GOT3 (cell line): ENCODE results near the gene ZSWIM7.
"Not testable (repeated sequence)": the region's sequence is repeated elsewhere in the genome, so short reads cannot be mapped to it uniquely, and the experiment has no call there.

Experiments used
- DNase-seq: peaks from one replicate; lab custom pipeline; 2025; ENCODE audit warnings: mixed read lengths; lab: John Stamatoyannopoulos, UW

The ZSWIM7 gene

GRCh38 chr17:15999974-16000827 is 697 bp upstream of the ZSWIM7 start:
- DNase-seq = no peak

GRCh38 chr17:15998031-15998562 is 1.4 kb downstream of the ZSWIM7 start:
- no peak for DNase-seq

GRCh38 chr17:15996322-15996721 is 3.2 kb downstream of the ZSWIM7 start:
- no peak for DNase-seq

GRCh38 chr17:15981646-15982580 is 17.6 kb downstream of the ZSWIM7 start:
- DNase-seq = no peak

GRCh38 chr17:15981208-15981607 is 18.3 kb downstream of the ZSWIM7 start:
- no peak for DNase-seq

- not testable (repeated sequence) for DNase-seq
Measured at GRCh38 chr17:15979013-15979412, 20.5 kb downstream of the ZSWIM7 start.

- DNase-seq = no peak
Measured at GRCh38 chr17:15978606-15979005, 20.9 kb downstream of the ZSWIM7 start.

- DNase-seq = no peak
Measured at GRCh38 chr17:15977894-15978293, 21.6 kb downstream of the ZSWIM7 start.

- no peak for DNase-seq
Measured at GRCh38 chr17:15973834-15974233, 25.7 kb downstream of the ZSWIM7 start.

- no peak for DNase-seq
Measured at GRCh38 chr17:15973016-15973415, 26.5 kb downstream of the ZSWIM7 start.

GRCh38 chr17:15972497-15972951 is 27.0 kb downstream of the ZSWIM7 start:
- DNase-seq = no peak

GRCh38 chr17:15971882-15972281 is 27.6 kb downstream of the ZSWIM7 start:
- DNase-seq = no peak

GRCh38 chr17:15971098-15971678 is 28.3 kb downstream of the ZSWIM7 start:
- no peak for DNase-seq

- DNase-seq = no peak
Measured at GRCh38 chr17:15970500-15970899, 29.0 kb downstream of the ZSWIM7 start.

- DNase-seq = no peak
Measured at GRCh38 chr17:15969463-15969862, 30.0 kb downstream of the ZSWIM7 start.

- no peak for DNase-seq
Measured at GRCh38 chr17:15967706-15968399, 31.7 kb downstream of the ZSWIM7 start.

- no peak for DNase-seq
Measured at GRCh38 chr17:15966879-15967248, 32.6 kb downstream of the ZSWIM7 start.

- DNase-seq = no peak
Measured at GRCh38 chr17:15966183-15966878, 33.2 kb downstream of the ZSWIM7 start.

GRCh38 chr17:15965528-15965927 is 34.0 kb downstream of the ZSWIM7 start:
- no peak for DNase-seq

GRCh38 chr17:15963670-15964110 is 35.8 kb downstream of the ZSWIM7 start:
- DNase-seq = no peak

GRCh38 chr17:15958484-15958854 is 41.0 kb downstream of the ZSWIM7 start:
- no peak for DNase-seq
